Activated CD4-positive, alpha-beta memory T cell treated with anti-CD3 and anti-CD28 coated beads, Interleukin-2, amount 10 ng/mL, durations not matched to agents 7 days and 5 days (primary cell): ENCODE measurements around the gene ZNF688. TPM values are rescaled to one million over a fixed set of nuclear protein-coding genes. Genes with fewer than 3 reads are reported as not detected.

Experiments used
- total RNA-seq, 2 experiments: library from RNA; stranded (reverse); gene quantifications; one replicate each; pipeline ENCODE4 v1.2.3, GENCODE V29; 2021

The ZNF688 gene
- total RNA-seq, 2 experiments from 2014 or later: 19.2 to 22.8 TPM

Other genes starting within 250 kb of the ZNF688 start
- gene CD2BP2, start 216.4 kb downstream of the ZNF688 start, total RNA-seq: 10 to 100 TPM; 75.6 to 75.9 TPM
- 10 to 100 TPM; 69.2 TPM for gene TBC1D10B, start 201.2 kb downstream of the ZNF688 start, total RNA-seq
- gene MYL11, start 196.9 kb downstream of the ZNF688 start, total RNA-seq: 1 to 10 TPM in 1 of 2 experiments, not detected in 1; 1.2 TPM
- 100 to 1,000 TPM; 343 to 354 TPM for gene SEPTIN1, start 189.2 kb downstream of the ZNF688 start, total RNA-seq
- gene ZNF48, start 176.3 kb downstream of the ZNF688 start, total RNA-seq: 10 to 100 TPM; 14.2 to 14.5 TPM
- gene ZNF771, start 164.1 kb downstream of the ZNF688 start, total RNA-seq: 1 to 10 TPM; 4.2 to 4.5 TPM
- gene DCTPP1, start 141.7 kb downstream of the ZNF688 start, total RNA-seq: 10 to 100 TPM; 51.3 to 51.4 TPM
- gene SEPHS2, start 125.8 kb downstream of the ZNF688 start, total RNA-seq: 10 to 100 TPM; 56.3 to 57.8 TPM
- 100 to 1,000 TPM; 583 to 586 TPM for gene ITGAL, start 99.0 kb downstream of the ZNF688 start, total RNA-seq
- 1 to 10 TPM; 5.9 to 6.0 TPM for gene ZNF768, start 45.1 kb downstream of the ZNF688 start, total RNA-seq
- 10 to 100 TPM; 10.6 to 10.7 TPM for gene ZNF747, start 36.9 kb downstream of the ZNF688 start, total RNA-seq
- gene ZNF764, start 13.3 kb downstream of the ZNF688 start, total RNA-seq: 10 to 100 TPM; 16.0 to 16.8 TPM
- 10 to 100 TPM; 12.9 to 13.3 TPM for gene ZNF785, start 14.0 kb upstream of the ZNF688 start, total RNA-seq
- gene ZNF689, start 38.7 kb upstream of the ZNF688 start, total RNA-seq: 10 to 100 TPM in 1 of 2 experiments, 1 to 10 TPM in 1; 9.9 to 11.7 TPM
- 10 to 100 TPM; 78.4 to 86.1 TPM for gene PRR14, start 79.2 kb upstream of the ZNF688 start, total RNA-seq
- 100 to 1,000 TPM; 106 to 107 TPM for gene FBRS, start 86.7 kb upstream of the ZNF688 start, total RNA-seq
- gene SRCAP, start 127.5 kb upstream of the ZNF688 start, total RNA-seq: 10 to 100 TPM; 63.2 to 65.0 TPM
- gene PHKG2, start 176.7 kb upstream of the ZNF688 start, total RNA-seq: 10 to 100 TPM; 34.5 to 38.6 TPM
- gene CFAP119, start 190.3 kb upstream of the ZNF688 start, total RNA-seq: 1 to 10 TPM; 3.1 to 4.1 TPM
- 10 to 100 TPM; 96.1 to 96.2 TPM for gene RNF40, start 190.6 kb upstream of the ZNF688 start, total RNA-seq
- gene ZNF629, start 215.5 kb upstream of the ZNF688 start, total RNA-seq: 1 to 10 TPM; 1.0 to 1.2 TPM